Measurements from ENCODE around the gene UTP18. TPM values are rescaled to one million over a fixed set of nuclear protein-coding genes. Genes with fewer than 3 reads are reported as not detected.
"Not testable (repeated sequence)": the region's sequence is repeated elsewhere in the genome, so short reads cannot be mapped to it uniquely, and the experiment has no call there.

The UTP18 gene
- total and polyA plus RNA-seq, 2 donors (not counting 1 experiment from before 2014, with no cell fraction given) = 13.2 to 34.2 TPM

DNA sequence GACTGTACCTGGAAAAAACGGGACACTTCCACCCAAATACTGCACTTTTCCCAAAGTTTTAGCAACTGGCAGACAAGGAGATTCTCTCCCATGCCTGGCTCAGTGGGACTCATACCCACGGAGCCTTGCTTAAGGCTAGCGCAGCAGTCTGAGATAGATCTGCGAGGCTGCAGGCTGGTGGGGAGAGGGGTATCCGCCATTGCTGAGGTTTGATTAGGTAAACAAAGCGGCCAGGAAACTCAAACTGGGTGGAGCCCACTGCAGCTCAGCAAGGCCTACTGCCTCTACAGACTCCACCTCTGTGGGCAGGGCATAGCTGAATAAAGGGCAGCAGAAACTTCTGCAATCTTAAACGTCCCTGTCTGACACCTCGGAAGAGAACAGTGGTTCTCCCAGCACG, 44.8 kb downstream of the UTP18 start:
- intact Hi-C loops (cut with micrococcal nuclease) = no loop called here
- Histone ChIP-seq H3K36me3 (replicated peaks in 1 of 2; ENCODE audit: control extremely low read depth in 1 of 2, control insufficient read depth in 1 of 2, extremely low read depth in 1 of 2, insufficient read depth in 2 of 2, low read length in 1 of 2) (no peaks in the 10 kb centered on the region), H3K9me3 (ENCODE audit: control extremely low read depth in 1 of 3, control insufficient read depth in 2 of 3, insufficient read depth in 1 of 3, low read length in 2 of 3) (peaks cover 0 to 8% (median 0%) of the 10 kb centered on the region in 3 donors), H3K4me1 (ENCODE audit: control insufficient read depth in 2 of 2, insufficient read depth in 2 of 2, low read length in 2 of 2) (no peaks in the 10 kb centered on the region), H4K20me1 (ENCODE audit: control insufficient read depth, insufficient read depth, low read length, poor library complexity, severe bottlenecking) (no peaks in the 10 kb centered on the region), H3K4me2 (replicated peaks; ENCODE audit: low read depth, low read length, poor library complexity, severe bottlenecking) (no peak overlapping the region), H3K27me3 (replicated peaks in 1 of 4; ENCODE audit: control extremely low read depth in 1 of 4, control insufficient read depth in 3 of 4, insufficient read depth in 4 of 4, low read length in 3 of 4) (peaks cover 0 to 3% (median 0%) of the 10 kb centered on the region in 4 experiments), H3K9ac (ENCODE audit: low read length) (no peak overlapping the region), H2AFZ (ENCODE audit: insufficient read depth, low read depth, low read length, poor library complexity, severe bottlenecking) (no peak overlapping the region), H3K27ac (ENCODE audit: low read length in 2 of 2) (no peak overlapping the region), H3K4me3 (ENCODE audit: control extremely low read depth in 1 of 5, extremely low read depth in 1 of 5, insufficient read depth in 1 of 5, low read depth in 2 of 5, low read length in 4 of 5) (no peak overlapping the region), H3K79me2 (ENCODE audit: control insufficient read depth, insufficient read depth, low read length) (no peaks in the 10 kb centered on the region)
- Mint-ChIP-seq H3K4me1 (no peaks in the 10 kb centered on the region), H3K27me3 (peaks cover 16% of the 10 kb centered on the region), H3K27ac (no peak overlapping the region), H3K9me3 (ENCODE audit: insufficient read depth) (peaks cover 2% of the 10 kb centered on the region), H3K4me3 (no peak overlapping the region)
- TF ChIP-seq EZH2 (IDR thresholded peaks at IDR 0.05; ENCODE audit: borderline replicate concordance, insufficient read depth, low read depth, low read length, poor library complexity, severe bottlenecking) = no peak
- TF ChIP-seq, protein P1, sequence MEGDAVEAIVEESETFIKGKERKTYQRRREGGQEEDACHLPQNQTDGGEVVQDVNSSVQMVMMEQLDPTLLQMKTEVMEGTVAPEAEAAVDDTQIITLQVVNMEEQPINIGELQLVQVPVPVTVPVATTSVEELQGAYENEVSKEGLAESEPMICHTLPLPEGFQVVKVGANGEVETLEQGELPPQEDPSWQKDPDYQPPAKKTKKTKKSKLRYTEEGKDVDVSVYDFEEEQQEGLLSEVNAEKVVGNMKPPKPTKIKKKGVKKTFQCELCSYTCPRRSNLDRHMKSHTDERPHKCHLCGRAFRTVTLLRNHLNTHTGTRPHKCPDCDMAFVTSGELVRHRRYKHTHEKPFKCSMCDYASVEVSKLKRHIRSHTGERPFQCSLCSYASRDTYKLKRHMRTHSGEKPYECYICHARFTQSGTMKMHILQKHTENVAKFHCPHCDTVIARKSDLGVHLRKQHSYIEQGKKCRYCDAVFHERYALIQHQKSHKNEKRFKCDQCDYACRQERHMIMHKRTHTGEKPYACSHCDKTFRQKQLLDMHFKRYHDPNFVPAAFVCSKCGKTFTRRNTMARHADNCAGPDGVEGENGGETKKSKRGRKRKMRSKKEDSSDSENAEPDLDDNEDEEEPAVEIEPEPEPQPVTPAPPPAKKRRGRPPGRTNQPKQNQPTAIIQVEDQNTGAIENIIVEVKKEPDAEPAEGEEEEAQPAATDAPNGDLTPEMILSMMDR (IDR thresholded peaks at IDR 0.05) = no peak
- POLR2A ChIA-PET = no interaction called here
- CTCF ChIA-PET = no interaction called here
- WGBS (ENCODE audit: insufficient coverage) = 94% methylated on average over 6 of the region's 9 CpGs
- ATAC-seq (ENCODE audit: low read depth) = no peak
- no peak for DNase-seq

DNA sequence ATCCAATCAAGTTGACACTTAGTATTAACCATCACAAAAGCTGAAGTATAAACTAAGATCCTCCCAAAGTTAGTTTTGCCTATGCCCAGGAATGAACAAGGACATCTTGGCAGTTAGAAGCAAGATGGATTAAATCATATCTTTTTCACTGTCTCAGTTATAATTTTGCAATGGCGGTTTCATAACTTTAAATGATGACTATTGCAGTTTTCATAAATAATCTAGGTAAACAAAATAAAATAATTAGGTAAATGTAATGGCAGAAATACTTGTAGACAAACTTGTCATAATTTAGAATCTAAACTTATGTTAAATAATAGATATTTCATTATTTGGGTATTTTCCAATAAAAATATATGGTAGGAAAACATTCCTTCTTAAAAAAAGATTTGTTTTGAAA, 51.7 kb downstream of the UTP18 start:
- H3K27me3 Mint-ChIP-seq, POLR2A ChIA-PET: not testable (repeated sequence)

More for the DNA sequence above, 51.7 kb downstream of the UTP18 start:
- H4K20me1 ChIP-seq (ENCODE audit: control insufficient read depth, insufficient read depth, low read length, poor library complexity, severe bottlenecking); H3K27ac ChIP-seq (ENCODE audit: low read length in 2 of 2); H3K27me3 ChIP-seq (replicated peaks in 1 of 4; ENCODE audit: control extremely low read depth in 1 of 4, control insufficient read depth in 3 of 4, insufficient read depth in 4 of 4, low read length in 3 of 4); H3K9ac ChIP-seq (ENCODE audit: low read length); DNase-seq; H3K4me1 ChIP-seq (ENCODE audit: control insufficient read depth in 2 of 2, insufficient read depth in 2 of 2, low read length in 2 of 2); H3K36me3 ChIP-seq (replicated peaks in 1 of 2; ENCODE audit: control extremely low read depth in 1 of 2, control insufficient read depth in 1 of 2, extremely low read depth in 1 of 2, insufficient read depth in 2 of 2, low read length in 1 of 2); CTCF ChIA-PET; H3K4me1 Mint-ChIP-seq; intact Hi-C loops (cut with micrococcal nuclease); H3K27ac Mint-ChIP-seq; H3K4me2 ChIP-seq (replicated peaks; ENCODE audit: low read depth, low read length, poor library complexity, severe bottlenecking); ATAC-seq (ENCODE audit: low read depth); H3K4me3 ChIP-seq (ENCODE audit: control extremely low read depth in 1 of 5, extremely low read depth in 1 of 5, insufficient read depth in 1 of 5, low read depth in 2 of 5, low read length in 4 of 5); H3K9me3 ChIP-seq (ENCODE audit: control extremely low read depth in 1 of 3, control insufficient read depth in 2 of 3, insufficient read depth in 1 of 3, low read length in 2 of 3); H3K9me3 Mint-ChIP-seq (ENCODE audit: insufficient read depth); H3K4me3 Mint-ChIP-seq; H3K79me2 ChIP-seq (ENCODE audit: control insufficient read depth, insufficient read depth, low read length); H2AFZ ChIP-seq (ENCODE audit: insufficient read depth, low read depth, low read length, poor library complexity, severe bottlenecking): not testable (repeated sequence)
- no CpG with 5 or more reads among the region's 1 CpG for WGBS (ENCODE audit: insufficient coverage)
